AG09309 (cell line): ENCODE measurements around the gene TMEM235.

ENCODE experiments used
- DNase-seq: peaks from one replicate; pipeline ENCODE4 v3.0.0-alpha.2; 2010; ENCODE audit warnings: low read depth
- H3K4me3 ChIP-seq: 2 replicates; pipeline ENCODE4 v1.5.1; 2011; ENCODE audit warnings: mild to moderate bottlenecking, low read depth, low read length, moderate library complexity; ENCODE audit not compliant: control insufficient read depth
- CTCF ChIP-seq: IDR thresholded peaks from 2 replicates; pipeline ENCODE4 v1.5.1; 2011; ENCODE audit warnings: mild to moderate bottlenecking, low read depth, low read length, inconsistent platforms; ENCODE audit not compliant: insufficient read depth, control insufficient read depth; ENCODE audit errors: missing control alignments

TMEM235 gene

GRCh38 chr17:78230996-78231935 lies at the start of gene TMEM235:
Gene TMEM235, plus strand, starts transcription at chr17:78231631. Its CDS starts 393 bp downstream, at chr17:78232024.
- DNase-seq = no peak
- no peak for TF ChIP-seq CTCF
- no peak within 1 kb of the TSS for H3K4me3 ChIP-seq

- no peak for DNase-seq
- no peak for TF ChIP-seq CTCF
- H3K4me3 ChIP-seq = no peak overlapping the region
Observed at GRCh38 chr17:78182504-78182903, 48.9 kb upstream of the TMEM235 start.

- no peak for TF ChIP-seq CTCF
- DNase-seq = no peak
- H3K4me3 ChIP-seq = no peak overlapping the region
Observed at GRCh38 chr17:78183916-78184315, 47.5 kb upstream of the TMEM235 start.

GRCh38 chr17:78184351-78184750 lies 47.1 kb upstream of the TMEM235 start:
- no peak for DNase-seq
- TF ChIP-seq CTCF = no peak

GRCh38 chr17:78184868-78185267 lies 46.6 kb upstream of the TMEM235 start:
- TF ChIP-seq CTCF = no peak
- no peak overlapping the region for H3K4me3 ChIP-seq
- DNase-seq = no peak

More at GRCh38 chr17:78184351-78184750, 47.1 kb upstream of the TMEM235 start:
- no peak overlapping the region for H3K4me3 ChIP-seq

- DNase-seq = no peak
- no peak for TF ChIP-seq CTCF
- peak overlapping the region; percentile 97 for H3K4me3 ChIP-seq
Observed at GRCh38 chr17:78185981-78186691, 45.3 kb upstream of the TMEM235 start.
